NCI-H69 (cell line): Measurements from ENCODE around the gene TAC1.
"Not testable (repeated sequence)": the region's sequence is repeated elsewhere in the genome, so short reads cannot be mapped to it uniquely, and the experiment has no call there.

Source experiments
- DNase-seq: peaks from one replicate; lab custom pipeline; 2025; lab: John Stamatoyannopoulos, UW

The TAC1 gene, protein sequence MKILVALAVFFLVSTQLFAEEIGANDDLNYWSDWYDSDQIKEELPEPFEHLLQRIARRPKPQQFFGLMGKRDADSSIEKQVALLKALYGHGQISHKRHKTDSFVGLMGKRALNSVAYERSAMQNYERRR

DNA sequence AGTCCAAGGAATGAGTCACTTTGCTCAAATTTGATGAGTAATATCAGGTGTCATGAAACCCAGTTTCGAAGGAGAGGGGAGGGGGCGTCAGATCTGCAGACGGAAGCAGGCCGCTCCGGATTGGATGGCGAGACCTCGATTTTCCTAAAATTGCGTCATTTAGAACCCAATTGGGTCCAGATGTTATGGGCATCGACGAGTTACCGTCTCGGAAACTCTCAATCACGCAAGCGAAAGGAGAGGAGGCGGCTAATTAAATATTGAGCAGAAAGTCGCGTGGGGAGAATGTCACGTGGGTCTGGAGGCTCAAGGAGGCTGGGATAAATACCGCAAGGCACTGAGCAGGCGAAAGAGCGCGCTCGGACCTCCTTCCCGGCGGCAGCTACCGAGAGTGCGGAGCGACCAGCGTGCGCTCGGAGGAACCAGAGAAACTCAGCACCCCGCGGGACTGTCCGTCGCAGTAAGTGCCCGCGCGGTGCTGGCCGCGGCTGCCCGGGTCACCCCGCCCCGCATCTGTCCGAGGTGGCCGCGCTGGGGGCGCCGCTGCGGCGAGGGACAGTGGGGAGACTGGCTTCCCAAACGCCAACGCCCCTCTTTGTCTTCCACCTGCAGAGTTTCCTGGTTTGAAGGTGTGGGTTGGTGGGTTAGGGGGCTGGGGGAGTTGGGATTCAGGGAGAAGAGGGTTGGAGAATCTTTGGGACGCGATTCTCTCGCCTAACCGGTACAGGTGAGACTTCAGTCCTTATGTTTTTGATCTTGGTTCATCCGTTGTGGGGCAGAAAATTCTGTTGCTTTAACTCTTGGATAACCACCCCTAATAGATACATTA lies at the start of gene TAC1:
TSS of gene TAC1 (plus strand) at position 351 of the 829 bp plus-strand sequence. CDS start 527 bp downstream, outside the sequence.
- DNase-seq = no peak

DNA sequence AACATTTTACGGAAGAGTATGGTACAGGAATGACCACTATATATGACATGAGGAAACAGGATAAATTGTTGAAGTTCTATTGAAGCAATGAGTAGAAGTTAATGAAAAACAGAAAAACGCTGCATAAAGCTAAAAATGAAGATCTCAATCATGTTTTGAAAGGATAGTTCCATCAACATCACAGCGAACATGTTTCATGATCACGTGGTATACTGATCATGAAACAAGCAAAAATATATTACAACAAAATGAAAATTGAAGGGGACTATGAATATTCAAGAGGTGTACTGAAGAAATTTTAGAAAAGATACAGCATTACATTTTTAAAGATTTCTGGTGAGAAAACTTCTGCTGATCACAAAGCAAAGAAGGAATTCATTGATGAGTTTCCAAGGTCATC lies 45.9 kb upstream of the TAC1 start:
- no peak for DNase-seq

DNA sequence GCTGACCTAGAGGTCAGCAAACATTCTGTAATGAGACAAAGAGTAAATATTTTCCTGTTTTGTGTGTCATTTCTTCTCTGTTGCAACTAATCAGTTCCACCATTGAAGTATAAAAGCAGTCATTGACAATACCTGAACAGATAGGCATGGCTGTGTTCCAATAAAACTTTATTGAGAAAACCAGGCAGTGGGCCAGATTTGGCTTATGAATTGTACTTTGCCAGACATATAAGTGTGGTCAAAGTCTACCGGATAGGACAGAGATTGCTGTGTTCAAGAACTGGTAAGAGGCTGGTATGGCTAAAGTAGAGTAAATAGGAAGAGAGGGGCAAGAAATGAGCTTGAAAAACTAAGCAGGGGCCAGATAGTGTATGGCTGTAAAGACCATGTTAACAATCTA lies 38.3 kb upstream of the TAC1 start:
- no peak for DNase-seq

DNA sequence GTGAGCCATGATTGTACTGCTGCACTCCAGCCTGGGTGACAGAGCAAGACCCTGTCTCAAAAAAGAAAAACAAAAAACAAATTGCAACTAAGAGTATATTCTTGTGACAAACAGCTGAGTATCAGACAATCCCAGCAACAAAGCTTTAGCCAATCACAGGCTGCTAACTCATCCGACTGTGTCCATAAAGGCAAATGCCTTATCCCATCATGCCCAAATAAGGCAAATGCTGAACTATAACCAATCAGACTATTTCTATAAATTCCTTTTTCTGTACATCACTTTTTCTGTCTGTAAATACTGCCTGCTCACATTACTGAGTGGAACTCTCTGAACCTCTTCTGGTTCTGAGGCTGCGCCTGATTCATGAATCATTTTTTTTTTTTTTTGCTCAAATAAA lies 37.5 kb upstream of the TAC1 start:
- DNase-seq = no peak

DNA sequence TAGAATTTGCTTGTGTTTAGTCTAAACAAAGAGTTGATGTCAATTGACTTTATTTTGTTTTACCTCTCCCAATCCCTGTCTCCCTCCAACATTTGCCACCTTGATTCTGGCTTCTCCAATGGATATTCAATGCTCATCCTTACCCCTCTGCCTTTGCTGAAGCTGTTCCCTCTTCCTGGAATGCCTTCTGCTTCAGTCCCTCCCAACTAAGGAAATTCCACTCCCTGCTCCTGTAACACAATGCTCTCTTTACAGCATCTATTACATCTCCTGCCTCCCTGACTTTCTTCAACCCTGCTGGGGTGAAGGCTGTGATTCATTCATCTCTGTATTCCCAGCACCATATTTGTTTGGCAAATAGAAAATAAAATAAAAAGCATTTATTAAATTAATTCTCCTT lies 34.5 kb upstream of the TAC1 start:
- DNase-seq = no peak

DNA sequence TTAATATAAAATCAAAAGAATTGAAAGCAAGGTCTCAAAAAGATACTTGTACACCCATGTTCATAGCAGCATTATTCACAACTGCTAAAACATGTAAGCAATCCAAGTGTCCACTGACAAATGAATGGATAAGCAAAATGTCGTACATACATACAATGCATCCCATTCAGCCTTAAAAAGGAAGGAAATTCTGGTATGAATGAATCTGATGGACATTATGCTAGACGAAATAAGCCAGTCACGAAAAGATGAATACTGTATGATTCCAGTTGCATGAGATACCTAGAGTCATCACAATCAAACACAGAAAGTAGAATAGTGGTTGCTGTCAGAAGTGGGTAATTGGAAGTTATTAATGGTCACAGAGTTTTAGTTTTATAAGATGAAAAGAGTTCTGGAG lies 9.5 kb upstream of the TAC1 start:
- DNase-seq = no peak

DNA sequence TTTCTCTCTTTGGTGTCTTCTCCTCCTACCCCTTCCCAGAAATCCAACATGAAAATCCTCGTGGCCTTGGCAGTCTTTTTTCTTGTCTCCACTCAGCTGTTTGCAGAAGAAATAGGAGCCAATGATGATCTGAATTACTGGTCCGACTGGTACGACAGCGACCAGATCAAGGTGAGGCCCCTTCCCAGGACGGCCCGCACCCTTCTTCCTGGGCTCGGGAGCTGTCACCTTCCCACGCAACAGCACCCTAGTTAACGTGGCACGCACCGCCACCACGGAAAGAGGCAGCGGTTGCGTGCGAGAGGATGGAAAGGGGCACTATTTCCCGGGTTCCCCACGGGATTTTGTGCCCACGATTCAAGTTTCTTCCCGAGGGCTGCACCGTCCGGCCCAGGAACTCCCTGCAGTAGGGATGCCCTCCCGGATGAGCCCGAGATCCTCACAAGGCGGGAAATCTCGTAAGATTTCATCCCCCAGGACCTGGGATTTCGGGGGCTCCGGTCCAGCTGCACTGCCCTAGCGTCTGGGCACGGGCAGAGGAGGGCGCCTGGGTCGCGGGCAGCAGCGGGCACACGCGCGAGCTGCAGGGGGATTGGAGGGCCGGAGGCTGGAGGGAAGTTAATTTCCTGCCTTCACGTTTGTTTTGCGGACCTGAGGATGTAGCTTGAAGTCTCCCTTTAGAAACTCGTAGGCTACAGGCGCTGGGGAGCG lies 834 bp downstream of the TAC1 start:
- no peak for DNase-seq

DNA sequence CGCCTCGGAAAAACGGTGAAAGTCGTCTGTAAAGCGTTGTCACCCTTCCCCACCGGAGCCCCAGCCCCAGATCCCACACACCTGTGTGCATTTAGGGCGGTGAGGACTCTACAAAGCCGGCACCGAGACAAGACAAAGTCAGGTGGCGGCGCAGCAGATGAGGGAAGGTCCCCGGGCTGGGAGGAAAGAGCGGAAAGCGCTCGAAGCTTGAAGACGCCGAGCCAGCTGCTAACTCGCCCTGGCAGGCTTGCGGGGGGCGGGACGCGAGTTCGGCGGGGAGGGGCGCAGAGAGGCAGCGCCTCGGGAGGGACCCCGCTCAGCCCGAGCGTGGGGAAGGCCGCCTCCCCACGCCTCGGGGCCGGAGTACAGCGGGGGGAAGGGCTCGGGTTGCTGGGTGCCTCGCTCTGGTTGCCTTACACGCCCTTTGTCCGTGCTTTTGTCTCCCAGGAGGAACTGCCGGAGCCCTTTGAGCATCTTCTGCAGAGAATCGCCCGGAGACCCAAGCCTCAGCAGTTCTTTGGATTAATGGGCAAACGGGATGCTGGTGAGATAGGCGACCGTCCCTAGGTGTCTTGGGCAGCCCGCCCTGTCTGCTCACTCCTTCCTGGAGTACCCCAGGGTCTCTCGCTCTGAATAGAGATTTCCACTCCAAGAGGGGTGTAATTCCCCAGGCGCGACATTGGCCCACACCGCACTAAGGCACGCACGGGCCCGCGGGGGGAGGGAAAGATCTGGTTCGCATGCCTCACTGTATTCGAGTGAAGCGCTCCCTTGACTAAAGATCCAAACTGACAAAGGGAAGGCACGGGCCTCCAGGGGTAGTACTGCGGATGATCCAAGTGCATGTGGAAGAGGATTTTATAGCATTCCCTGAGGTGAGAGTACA lies 1.6 kb downstream of the TAC1 start:
- peak; percentile 44 for DNase-seq

DNA sequence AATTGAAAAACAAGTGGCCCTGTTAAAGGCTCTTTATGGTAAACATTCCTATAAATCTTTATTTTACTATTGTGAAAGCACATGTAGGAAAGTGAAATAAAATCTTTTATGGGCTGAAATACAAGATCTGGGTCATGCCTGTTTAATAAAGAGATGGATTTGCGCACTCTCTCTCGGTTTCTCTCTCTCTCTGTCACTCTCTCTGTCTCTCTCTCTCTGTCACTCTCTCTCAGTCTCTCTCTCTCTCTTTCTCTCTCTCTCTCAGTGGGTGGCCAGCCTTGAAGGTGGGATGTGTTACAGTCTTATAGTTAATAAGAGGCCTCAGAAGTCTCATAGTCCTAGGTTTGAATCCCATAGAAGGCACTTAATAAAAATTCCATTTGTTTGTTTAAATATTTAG lies 2.4 kb downstream of the TAC1 start:
- no peak for DNase-seq

DNA sequence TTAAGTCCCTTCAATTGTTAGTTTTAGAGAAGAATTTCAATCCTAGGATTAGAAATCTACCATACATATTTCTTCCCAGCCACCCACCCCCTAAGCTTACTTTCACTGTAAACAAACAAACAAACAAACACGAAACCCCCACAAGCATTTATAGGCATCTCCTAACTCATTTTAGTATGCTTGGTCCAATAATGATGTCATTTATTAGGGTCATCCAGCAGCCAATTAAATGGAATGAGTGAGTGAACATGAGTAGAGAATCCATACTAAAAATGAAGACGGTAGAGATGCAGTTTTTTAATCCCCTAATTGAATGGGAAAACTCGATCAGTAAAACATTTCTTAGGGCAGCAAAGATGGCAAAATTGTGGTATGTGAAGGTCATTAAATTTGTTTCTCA lies 3.2 kb downstream of the TAC1 start:
- no peak for DNase-seq

DNA sequence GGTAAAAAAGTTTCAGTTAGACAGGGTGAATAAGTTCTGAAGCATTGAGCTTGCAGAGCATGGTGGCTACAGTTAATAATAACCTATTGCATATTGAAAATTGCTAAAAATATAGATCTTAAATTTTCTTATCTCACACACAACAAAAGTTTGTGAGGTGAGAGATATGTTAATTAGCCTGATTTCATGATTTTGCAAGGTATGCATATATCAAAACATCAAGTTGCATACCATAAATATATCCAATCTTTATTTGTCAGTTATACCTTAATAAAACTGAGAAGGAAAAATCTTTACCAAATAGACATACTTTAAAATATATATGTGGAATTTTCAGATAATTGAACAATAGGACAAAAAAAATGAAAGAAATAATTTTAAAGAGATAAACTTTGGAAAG lies 16.6 kb downstream of the TAC1 start:
- no peak for DNase-seq

DNA sequence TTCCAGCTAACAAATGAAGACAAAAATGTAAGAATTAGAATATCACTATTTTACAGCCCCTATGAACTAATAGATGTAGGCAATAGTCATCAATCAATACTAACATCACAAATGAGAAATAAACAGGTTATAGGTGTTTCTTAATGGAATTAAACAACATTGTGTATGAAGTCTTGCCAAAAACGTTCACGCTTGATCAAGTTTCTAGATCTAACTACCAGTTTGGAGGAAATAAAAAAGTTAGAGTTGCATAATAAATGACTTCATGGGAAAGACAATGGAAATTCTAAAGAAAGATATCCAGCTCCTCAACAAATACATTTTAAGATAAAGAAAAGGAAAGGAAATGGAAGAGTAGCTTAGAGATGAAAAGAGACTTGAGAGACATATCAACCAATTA lies 19.7 kb downstream of the TAC1 start:
- no peak for DNase-seq

DNA sequence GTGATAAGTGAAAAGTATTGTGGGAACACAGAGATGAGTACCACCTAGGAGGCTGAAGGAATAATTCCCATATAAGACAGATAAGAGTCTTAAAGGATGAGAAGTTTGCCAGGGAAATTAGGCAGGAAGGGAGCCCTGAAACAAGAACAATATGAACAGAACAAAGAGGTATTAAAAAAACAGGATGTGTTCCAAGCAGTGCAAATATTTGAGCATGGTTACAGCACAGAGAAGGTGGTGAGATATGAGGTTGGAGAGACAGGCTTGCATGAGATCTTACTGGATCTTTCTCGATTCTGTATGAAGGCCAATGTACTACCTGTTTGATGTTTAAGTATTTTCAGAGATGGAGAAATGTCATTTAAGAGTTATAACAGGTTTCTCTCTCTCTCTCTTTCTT lies 20.3 kb downstream of the TAC1 start:
- no peak for DNase-seq

DNA sequence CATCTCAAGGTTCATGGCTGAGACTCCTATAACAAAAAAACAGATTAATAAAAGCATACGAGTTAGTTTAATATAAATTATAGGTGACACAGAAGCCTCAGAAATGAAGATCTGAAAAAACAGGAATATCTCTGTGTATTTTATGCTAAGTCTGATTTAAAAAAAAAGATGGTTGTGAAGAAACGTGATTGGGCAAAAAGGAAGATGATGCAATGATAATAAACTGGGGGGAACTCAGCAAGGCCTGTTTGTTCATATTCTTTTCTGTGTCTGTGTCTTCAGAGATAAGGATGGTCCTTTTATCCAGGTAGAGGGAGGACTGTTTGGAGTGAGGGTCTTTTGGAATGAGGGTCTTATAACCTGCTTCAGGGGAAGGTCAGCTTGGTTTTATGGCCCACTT lies 25.9 kb downstream of the TAC1 start:
- no peak for DNase-seq

DNA sequence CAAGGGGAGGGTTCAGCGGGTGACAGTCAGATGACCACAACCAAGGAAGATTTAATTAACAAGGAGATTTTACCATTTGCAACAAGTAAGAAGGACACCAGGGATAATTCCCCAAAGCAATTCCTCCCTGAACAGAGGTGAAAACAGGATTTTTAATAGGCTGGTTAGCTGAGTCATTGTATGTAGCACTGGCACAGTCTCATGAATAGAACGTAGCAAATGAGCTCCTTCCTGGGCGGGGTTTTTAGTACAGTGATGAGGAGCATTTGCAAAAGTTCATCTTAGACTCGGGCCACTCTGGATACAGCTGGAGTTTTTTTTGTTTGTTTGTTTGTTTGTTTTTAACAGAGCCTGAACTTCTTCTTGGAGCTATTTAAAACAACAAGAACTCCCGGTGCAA lies 39.0 kb downstream of the TAC1 start:
- DNase-seq = no peak

DNA sequence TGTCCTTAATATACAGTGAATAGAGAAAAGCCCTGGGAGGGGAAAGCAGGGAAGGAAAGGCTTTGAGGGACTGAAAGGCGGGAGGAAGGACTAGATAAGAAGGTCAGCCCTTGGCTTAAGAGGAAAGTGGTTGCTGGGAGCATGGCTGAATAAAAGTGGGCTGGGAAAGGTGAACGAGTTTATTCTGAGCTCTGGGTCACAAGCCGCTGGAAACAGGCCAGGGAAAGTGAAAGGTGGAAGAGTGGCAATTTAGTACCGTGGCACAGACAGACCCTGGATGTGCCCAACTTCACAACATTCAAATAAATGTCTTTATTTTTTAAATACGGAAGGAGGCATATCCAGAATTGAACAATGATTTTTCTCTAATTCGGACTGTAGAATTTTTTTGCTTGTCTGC lies 39.7 kb downstream of the TAC1 start:
- DNase-seq = no peak

DNA sequence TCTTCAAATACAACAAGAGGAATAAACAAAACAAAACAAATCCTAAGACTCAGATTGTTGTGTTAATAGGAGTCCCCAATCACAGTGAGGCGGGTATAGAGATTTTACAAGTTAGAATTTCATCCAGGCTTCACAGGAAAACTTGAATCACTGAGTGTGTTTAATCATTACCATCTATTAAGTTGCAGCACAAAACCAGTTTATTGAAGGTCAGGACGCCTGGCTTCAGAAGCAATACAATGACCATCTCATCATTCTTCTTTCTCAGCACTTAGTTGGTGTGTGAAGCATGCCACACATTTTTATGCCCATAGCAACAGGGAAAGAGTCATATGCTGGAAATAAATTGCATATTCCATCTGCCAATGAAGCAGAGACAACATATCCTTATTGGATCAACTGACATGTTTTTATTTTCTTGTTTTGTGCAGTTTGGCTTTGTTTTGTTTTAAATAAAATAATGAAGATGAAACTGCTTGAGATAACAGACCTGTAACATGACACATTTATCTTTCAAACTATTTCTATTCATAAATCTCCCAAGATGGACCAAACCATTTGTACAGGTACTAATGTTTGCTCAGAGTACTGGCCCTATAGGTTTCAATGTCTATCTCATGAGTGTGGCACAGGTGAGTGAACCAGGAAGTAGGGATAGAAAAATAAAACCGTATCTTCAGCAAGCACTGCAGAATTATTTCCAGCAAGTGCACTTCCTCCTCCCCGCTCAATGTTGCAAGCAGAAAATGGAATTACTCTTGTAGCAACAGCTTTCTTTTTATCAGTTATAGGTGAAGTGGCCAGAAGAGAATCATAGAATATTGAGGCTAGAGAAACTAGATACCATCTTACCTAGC lies 40.4 kb downstream of the TAC1 start:
- no peak for DNase-seq

DNA sequence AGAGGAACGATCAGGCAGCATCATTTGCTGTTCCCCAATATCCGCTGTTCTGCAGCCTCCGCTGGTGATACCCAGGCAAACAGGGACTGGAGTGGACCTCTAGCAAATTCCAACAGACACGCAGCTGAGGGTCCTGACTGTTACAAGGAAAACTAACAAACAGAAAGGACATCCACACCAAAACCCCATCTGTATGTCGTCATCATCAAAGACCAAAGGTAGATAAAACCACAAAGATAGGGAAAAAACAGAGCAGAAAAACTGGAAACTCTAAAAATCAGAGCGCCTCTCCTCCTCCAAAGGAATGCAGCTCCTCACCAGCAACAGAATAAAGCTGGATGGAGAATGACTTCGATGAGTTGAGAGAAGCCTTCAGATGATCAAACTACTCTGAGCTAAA lies 54.5 kb downstream of the TAC1 start:
- DNase-seq = not testable (repeated sequence)
